Prostate gland (tissue), 2 donors: ENCODE results near the gene MVB12B.

Experiments used
- POLR2A ChIP-seq: fragments of 450-650 bp; IDR thresholded peaks from one replicate; pipeline ENCODE4 v1.6.1; 2016; ENCODE audit warnings: antibody characterized with exemption, mild to moderate bottlenecking
- POLR2AphosphoS5 ChIP-seq: sonication (generic); formaldehyde crosslinking; IDR thresholded peaks from one replicate; pipeline ENCODE4 v1.6.1; 2017; ENCODE audit warnings: antibody characterized with exemption
- TF ChIP-seq, protein P1 (sequence below), 4 experiments: fragments of 200-600 bp in 2 of 4; fragments of 450-650 bp in 2 of 4; sonication (generic) in 2 of 4; IDR thresholded peaks; 1 replicate in 3 of 4; 2 replicates in 1 of 4; pipeline ENCODE4 v1.5.1; 2016 to 2019; ENCODE audit warnings: antibody characterized with exemption in 4 of 4, mild to moderate bottlenecking in 2 of 4, moderate library complexity in 2 of 4

DNA sequence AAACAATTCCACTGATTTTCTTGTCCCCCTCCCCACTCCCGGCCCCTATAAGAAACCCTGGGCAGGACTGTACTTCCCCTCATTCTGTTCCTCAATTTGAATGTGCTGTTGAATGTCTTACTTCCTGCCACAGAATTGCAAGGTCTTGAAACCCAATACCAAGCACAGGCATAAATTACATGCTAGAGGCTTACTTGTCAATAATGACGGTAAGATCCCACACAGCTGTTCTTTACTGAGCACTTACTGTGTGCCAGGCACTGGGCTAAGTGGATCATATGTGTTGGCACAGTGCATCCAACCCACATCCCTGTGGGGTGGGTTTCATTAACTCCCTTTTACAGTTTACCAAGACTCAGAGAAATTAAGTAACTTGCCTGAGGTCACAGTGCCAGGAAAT lies 63.4 kb downstream of the MVB12B start:
- TF ChIP-seq, protein P1, sequence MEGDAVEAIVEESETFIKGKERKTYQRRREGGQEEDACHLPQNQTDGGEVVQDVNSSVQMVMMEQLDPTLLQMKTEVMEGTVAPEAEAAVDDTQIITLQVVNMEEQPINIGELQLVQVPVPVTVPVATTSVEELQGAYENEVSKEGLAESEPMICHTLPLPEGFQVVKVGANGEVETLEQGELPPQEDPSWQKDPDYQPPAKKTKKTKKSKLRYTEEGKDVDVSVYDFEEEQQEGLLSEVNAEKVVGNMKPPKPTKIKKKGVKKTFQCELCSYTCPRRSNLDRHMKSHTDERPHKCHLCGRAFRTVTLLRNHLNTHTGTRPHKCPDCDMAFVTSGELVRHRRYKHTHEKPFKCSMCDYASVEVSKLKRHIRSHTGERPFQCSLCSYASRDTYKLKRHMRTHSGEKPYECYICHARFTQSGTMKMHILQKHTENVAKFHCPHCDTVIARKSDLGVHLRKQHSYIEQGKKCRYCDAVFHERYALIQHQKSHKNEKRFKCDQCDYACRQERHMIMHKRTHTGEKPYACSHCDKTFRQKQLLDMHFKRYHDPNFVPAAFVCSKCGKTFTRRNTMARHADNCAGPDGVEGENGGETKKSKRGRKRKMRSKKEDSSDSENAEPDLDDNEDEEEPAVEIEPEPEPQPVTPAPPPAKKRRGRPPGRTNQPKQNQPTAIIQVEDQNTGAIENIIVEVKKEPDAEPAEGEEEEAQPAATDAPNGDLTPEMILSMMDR (IDR thresholded peaks at IDR 0.05): no peak
- TF ChIP-seq POLR2AphosphoS5 (no peak), POLR2A (no peak)
